IMR-90 (cell line): ENCODE data around the gene RNF144A. TPM values are rescaled to one million over a fixed set of nuclear protein-coding genes. Genes with fewer than 3 reads are reported as not detected.

ENCODE experiments used
- ATAC-seq: fragments of 200-7000 bp; cut with Tn5 transposase; 2 replicates; pipeline ENCODE4 v1.9.1; 2020; ENCODE audit warnings: low read depth, mild to moderate bottlenecking, moderate library complexity
- BruUV-seq: library from RNA; stranded (reverse); fragments of 400-500 nt; replicated peaks from 2 replicates; lab custom pipeline; 2021; lab: Mats Ljungman, UMichigan
- CTCF ChIA-PET: fragments of 300-600 bp; formaldehyde crosslinking; extraction: SDS; loops from one replicate; lab custom pipeline; 2021; ENCODE audit warnings: antibody characterized with exemption; lab: Yijun Ruan, JAX
- POLR2A ChIA-PET: fragments of 300-600 bp; sonication (Branson Sonifier 250); formaldehyde crosslinking; loops from one replicate; lab custom pipeline; 2022; ENCODE audit warnings: antibody characterized with exemption; ENCODE audit not compliant: unreplicated experiment; lab: Charles Lee
- DNase-seq: peaks from one replicate; pipeline ENCODE4 v3.0.0; 2013
- H2AFZ ChIP-seq: replicated peaks from 2 replicates; pipeline ENCODE3; 2013; ENCODE audit warnings: low read length, mild to moderate bottlenecking; ENCODE audit not compliant: poor library complexity
- H2AK5ac ChIP-seq: 2 replicates; pipeline ENCODE4 v1.6.1; 2013; ENCODE audit warnings: low read depth, low read length, inconsistent platforms
- H2AK9ac ChIP-seq: replicated peaks from 2 replicates; pipeline ENCODE3; 2013; ENCODE audit warnings: mild to moderate bottlenecking, low read depth, low read length, moderate library complexity; ENCODE audit not compliant: poor library complexity
- H2BK120ac ChIP-seq: 2 replicates; pipeline ENCODE4 v1.6.1; 2013; ENCODE audit warnings: low read depth, low read length, inconsistent platforms
- H2BK15ac ChIP-seq: 3 replicates; pipeline ENCODE4 v1.6.1; 2013; ENCODE audit warnings: low read depth, low read length, inconsistent platforms
- H2BK20ac ChIP-seq: 2 replicates; pipeline ENCODE4 v1.6.1; 2013; ENCODE audit warnings: low read depth, mild to moderate bottlenecking, inconsistent platforms, low read length, moderate library complexity
- H2BK5ac ChIP-seq: 2 replicates; pipeline ENCODE4 v1.6.1; 2013; ENCODE audit warnings: mild to moderate bottlenecking, low read depth, low read length, inconsistent platforms; ENCODE audit not compliant: poor library complexity, severe bottlenecking
- H3K14ac ChIP-seq: replicated peaks from 2 replicates; pipeline ENCODE4 v1.6.1; 2013; ENCODE audit warnings: low read depth, low read length, inconsistent platforms
- H3K18ac ChIP-seq: 2 replicates; pipeline ENCODE4 v1.6.1; 2013; ENCODE audit warnings: low read depth, low read length, control low read depth
- H3K23ac ChIP-seq: 2 replicates; pipeline ENCODE4 v1.6.1; 2013; ENCODE audit warnings: low read depth, low read length, inconsistent platforms
- H3K27ac ChIP-seq: 2 replicates; pipeline ENCODE4 v1.5.1; 2013; ENCODE audit warnings: mild to moderate bottlenecking, control low read depth, low read length; ENCODE audit not compliant: insufficient read depth
- H3K27me3 ChIP-seq: 2 replicates; pipeline ENCODE4 v1.6.1; 2013; ENCODE audit warnings: low read length; ENCODE audit not compliant: control insufficient read depth, insufficient read depth
- H3K36me3 ChIP-seq: 2 replicates; pipeline ENCODE4 v1.6.1; 2013; ENCODE audit warnings: low read length, mixed read lengths; ENCODE audit not compliant: control insufficient read depth, insufficient read depth
- H3K4ac ChIP-seq: 2 replicates; pipeline ENCODE4 v1.6.1; 2013; ENCODE audit warnings: low read depth, low read length, inconsistent platforms
- H3K4me1 ChIP-seq: 2 replicates; pipeline ENCODE4 v1.6.1; 2013; ENCODE audit warnings: low read length, mixed read lengths; ENCODE audit not compliant: control insufficient read depth, insufficient read depth
- H3K4me2 ChIP-seq: 2 replicates; pipeline ENCODE4 v1.6.1; 2013; ENCODE audit warnings: low read depth, mild to moderate bottlenecking, control low read depth, low read length, moderate library complexity
- H3K4me3 ChIP-seq: 2 replicates; pipeline ENCODE4 v1.5.1; 2013; ENCODE audit warnings: low read depth, mild to moderate bottlenecking, control low read depth, low read length, moderate library complexity; ENCODE audit not compliant: insufficient read depth
- H3K56ac ChIP-seq: 2 replicates; pipeline ENCODE4 v1.6.1; 2013; ENCODE audit warnings: low read length, inconsistent platforms; ENCODE audit not compliant: insufficient read depth; ENCODE audit errors: extremely low read depth
- H3K79me1 ChIP-seq, 2 experiments: 2 replicates each; pipeline ENCODE4 v1.6.1; 2013; ENCODE audit warnings: low read length in 2 of 2, inconsistent platforms in 1 of 2, low read depth in 1 of 2
- H3K9ac ChIP-seq: 2 replicates; pipeline ENCODE4 v1.6.1; 2013; ENCODE audit warnings: low read depth, low read length, control low read depth
- H3K9me1 ChIP-seq: 2 replicates; pipeline ENCODE4 v1.6.1; 2013; ENCODE audit warnings: low read length, inconsistent platforms; ENCODE audit not compliant: insufficient read depth
- H3K9me3 ChIP-seq: 2 replicates; pipeline ENCODE4 v1.6.1; 2013; ENCODE audit warnings: low read length; ENCODE audit not compliant: control insufficient read depth, insufficient read depth
- H4K20me1 ChIP-seq: 2 replicates; pipeline ENCODE4 v1.6.1; 2013; ENCODE audit warnings: low read length, inconsistent platforms; ENCODE audit not compliant: insufficient read depth
- H4K5ac ChIP-seq: 2 replicates; pipeline ENCODE4 v1.6.1; 2013; ENCODE audit warnings: mild to moderate bottlenecking, low read depth, low read length, control low read depth
- H4K8ac ChIP-seq, 2 experiments: 2 replicates each; pipeline ENCODE4 v1.6.1; 2013; ENCODE audit warnings: low read depth in 2 of 2, low read length in 2 of 2, control low read depth in 1 of 2, inconsistent platforms in 1 of 2
- H4K91ac ChIP-seq: 2 replicates; pipeline ENCODE4 v1.6.1; 2013; ENCODE audit warnings: low read depth, low read length, inconsistent platforms; ENCODE audit not compliant: insufficient read depth
- MAZ ChIP-seq: IDR thresholded peaks from 2 replicates; pipeline ENCODE4 v1.6.1; 2012; ENCODE audit warnings: low read depth, mild to moderate bottlenecking, low read length, improper control_type of control experiment, moderate library complexity, borderline replicate concordance
- POLR2A ChIP-seq: IDR thresholded peaks from 2 replicates; pipeline ENCODE4 v1.6.1; 2012; ENCODE audit warnings: mild to moderate bottlenecking, low read depth, low read length
- WGBS, 2 experiments: methylation state at CpG; one replicate each; pipeline versions ENCODE4 v1.1.5 to v1.1.7; 2013; ENCODE audit warnings: missing lambda C conversion rate in 2 of 2; ENCODE audit not compliant: insufficient read length in 1 of 2; ENCODE audit errors: extremely low coverage in 2 of 2; 5-methylcytosine and 5-hydroxymethylcytosine counted together
- dilution Hi-C: fragments of 300-500 bp; cut with HindIII; formaldehyde crosslinking; loops from one replicate; pipeline ENCODE4 v1.14.3; 2018; ENCODE audit warnings: low sequenced_read_pairs; ENCODE audit not compliant: unreplicated experiment
- in situ Hi-C: fragments of 300-500 bp; cut with MboI; formaldehyde crosslinking; loops from 3 replicates; pipeline ENCODE4 v1.14.3; 2019; ENCODE audit warnings: low sequenced_read_pairs, inconsistent platforms, mixed read lengths
- intact Hi-C: fragments of 100-400 bp; cut with micrococcal nuclease; formaldehyde crosslinking; loops from 2 replicates; pipeline ENCODE4 v1.10.0; 2022
- polyA plus RNA-seq, 3 experiments: library from polyadenylated mRNA; depleted of rRNA; stranded (reverse); fragments of >200 nt; gene quantifications; 2 replicates each; pipeline ENCODE4 v1.2.3, GENCODE V29; 2012; ENCODE audit warnings: low replicate concordance in 1 of 3
- total RNA-seq: library from RNA; depleted of rRNA; stranded (reverse); fragments of >200 nt; gene quantifications from 2 replicates; pipeline ENCODE4 v1.2.3, GENCODE V29; 2012

Gene RNF144A
- total and polyA plus RNA-seq, 2 of the 4 experiments (the other 2 are of a cell fraction), result 0.18 to 0.26 TPM

DNA sequence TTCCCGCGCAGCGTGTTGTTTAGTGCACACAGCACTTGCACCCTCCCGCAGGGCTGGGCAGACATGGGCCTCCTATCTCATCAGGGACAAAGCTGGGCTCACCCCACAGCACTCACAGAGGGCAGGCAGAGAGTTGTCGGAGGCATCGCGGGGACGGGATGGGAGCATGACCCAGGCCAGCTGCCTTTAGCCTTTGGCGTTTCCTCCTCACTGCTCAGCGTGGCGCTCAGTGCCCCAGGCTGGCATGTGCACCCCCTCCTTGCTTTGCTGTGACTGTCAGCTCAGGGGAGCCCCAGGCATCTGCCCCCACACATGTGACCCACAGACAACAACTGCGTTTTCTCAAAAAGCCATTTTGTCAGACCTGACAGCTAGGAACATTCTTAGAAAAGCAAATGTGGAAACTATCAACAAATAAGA is 101.1 kb downstream of the RNF144A start:
- no peak for ATAC-seq
- intact Hi-C loops, result no loop called here

More for the DNA sequence above, 101.1 kb downstream of the RNF144A start:
- ChIA-PET POLR2A (no interaction called here), CTCF (no interaction called here)
- Histone ChIP-seq H3K27me3 (no peaks in the 10 kb centered on the region), H3K9ac (no peak overlapping the region), H3K4me2 (no peak overlapping the region), H2BK20ac (no peak overlapping the region), H3K79me1 (no peaks in the 10 kb centered on the region), H3K56ac (no peak overlapping the region), H2AFZ (no peak overlapping the region), H2BK120ac (no peak overlapping the region), H3K4me1 (no peaks in the 10 kb centered on the region), H2BK5ac (no peak overlapping the region), H4K91ac (no peak overlapping the region), H4K20me1 (no peaks in the 10 kb centered on the region), H3K9me1 (no peaks in the 10 kb centered on the region), H3K9me3 (no peaks in the 10 kb centered on the region), H3K4me3 (no peak overlapping the region), H2AK5ac (no peak overlapping the region), H3K14ac (no peak overlapping the region), H3K36me3 (no peaks in the 10 kb centered on the region), H3K4ac (no peak overlapping the region), H2AK9ac (no peak overlapping the region), H4K8ac (no peak overlapping the region), H3K18ac (no peak overlapping the region), H4K5ac (no peak overlapping the region), H3K27ac (no peak overlapping the region), H2BK15ac (no peak overlapping the region), H3K23ac (no peak overlapping the region)
- BruUV-seq, result no TSS peak
- DNase-seq, result no peak
- dilution Hi-C loops, result no loop called here
- WGBS, 2 experiments, result 93% methylated on average over 3 of the region's 12 CpGs; no CpG with 5 or more reads in 1 of the 2 experiments
- no peak for TF ChIP-seq MAZ
- no peak for TF ChIP-seq POLR2A
- in situ Hi-C loops, result no loop called here
